GM23338 (cell line): ENCODE results near the gene KCNH5. TPM values are rescaled to one million over a fixed set of nuclear protein-coding genes. Genes with fewer than 3 reads are reported as not detected.
A peak's percentile ranks its signal among the peaks of the same experiment; 100 is the strongest.

Experiments used
- ATAC-seq: fragments of 200-7000 bp; cut with Tn5 transposase; 3 replicates; pipeline ENCODE4 v1.9.1; 2020
- DNase-seq: peaks from one replicate; pipeline ENCODE4 v3.0.0-alpha.2; 2015; ENCODE audit warnings: low spot score
- H2AFZ ChIP-seq: fragments of 200-600 bp; sonication (generic); 2 replicates; pipeline ENCODE4 v1.8.0; 2016; ENCODE audit warnings: antibody characterized with exemption, mild to moderate bottlenecking, moderate library complexity
- H3F3A ChIP-seq: fragments of 200-600 bp; sonication (generic); replicated peaks from 2 replicates; pipeline ENCODE4 v1.8.0; 2017; ENCODE audit warnings: antibody characterized with exemption, mixed run types, low read depth
- H3K27ac ChIP-seq: fragments of 200-600 bp; sonication (generic); 2 replicates; pipeline ENCODE4 v1.6.1; 2016; ENCODE audit warnings: low read depth
- H3K27me3 ChIP-seq: fragments of 200-600 bp; sonication (generic); 2 replicates; pipeline ENCODE4 v1.8.0; 2016; ENCODE audit warnings: mild to moderate bottlenecking, mixed run types, moderate library complexity; ENCODE audit not compliant: insufficient read depth
- H3K36me3 ChIP-seq: fragments of 200-600 bp; sonication (generic); 2 replicates; pipeline ENCODE4 v1.8.0; 2016; ENCODE audit warnings: mild to moderate bottlenecking; ENCODE audit not compliant: insufficient read depth
- H3K4me1 ChIP-seq: fragments of 200-600 bp; sonication (generic); 2 replicates; pipeline ENCODE4 v1.8.0; 2016; ENCODE audit warnings: mild to moderate bottlenecking, moderate library complexity; ENCODE audit not compliant: insufficient read depth
- H3K4me2 ChIP-seq: fragments of 200-600 bp; sonication (generic); 2 replicates; pipeline ENCODE4 v1.7.1; 2017; ENCODE audit warnings: mixed run types
- H3K4me3 ChIP-seq: fragments of 200-600 bp; sonication (generic); 2 replicates; pipeline ENCODE4 v1.6.1; 2016; ENCODE audit warnings: mixed run types
- H3K79me2 ChIP-seq: fragments of 200-600 bp; sonication (generic); replicated peaks from 2 replicates; pipeline ENCODE4 v1.8.0; 2017; ENCODE audit warnings: mild to moderate bottlenecking; ENCODE audit not compliant: insufficient read depth
- H3K9me2 ChIP-seq: fragments of 200-600 bp; sonication (generic); 2 replicates; pipeline ENCODE4 v1.8.0; 2017; ENCODE audit not compliant: insufficient read depth
- H4K20me1 ChIP-seq: fragments of 200-600 bp; sonication (generic); replicated peaks from 2 replicates; pipeline ENCODE4 v1.8.0; 2017; ENCODE audit warnings: mild to moderate bottlenecking; ENCODE audit not compliant: insufficient read depth
- H3K27ac Mint-ChIP-seq: 2 replicates; pipeline ENCODE4 v1.8.0; 2020; ENCODE audit warnings: inconsistent platforms, mild to moderate bottlenecking, moderate library complexity, mixed read lengths
- H3K27me3 Mint-ChIP-seq: 3 replicates; pipeline ENCODE4 v1.8.0; 2022; ENCODE audit warnings: low read depth, mild to moderate bottlenecking, moderate library complexity, mixed read lengths, inconsistent platforms; ENCODE audit not compliant: insufficient read depth, poor library complexity
- H3K36me3 Mint-ChIP-seq: 3 replicates; pipeline ENCODE4 v1.8.0; 2021; ENCODE audit warnings: low read depth, mild to moderate bottlenecking, inconsistent platforms, moderate library complexity, mixed read lengths
- H3K4me1 Mint-ChIP-seq: 3 replicates; pipeline ENCODE4 v1.8.0; 2020; ENCODE audit warnings: mild to moderate bottlenecking, inconsistent platforms, mixed read lengths
- H3K4me3 Mint-ChIP-seq: 3 replicates; pipeline ENCODE4 v1.8.0; 2021; ENCODE audit warnings: moderate library complexity, mild to moderate bottlenecking, inconsistent platforms, mixed read lengths
- H3K9me3 Mint-ChIP-seq: 3 replicates; pipeline ENCODE4 v1.8.0; 2020; ENCODE audit warnings: moderate library complexity, mild to moderate bottlenecking, inconsistent platforms, mixed read lengths
- EZH2 ChIP-seq: fragments of 200-600 bp; sonication (generic); IDR thresholded peaks from one replicate; pipeline ENCODE4 v1.8.0; 2017; ENCODE audit warnings: antibody characterized with exemption, mild to moderate bottlenecking, low read depth; ENCODE audit not compliant: unreplicated experiment
- EZH2phosphoT487 ChIP-seq: fragments of 200-600 bp; sonication (generic); IDR thresholded peaks from one replicate; pipeline ENCODE4 v1.8.1; 2018; ENCODE audit warnings: antibody characterized with exemption; ENCODE audit not compliant: unreplicated experiment
- JUNB ChIP-seq: IDR thresholded peaks from one replicate; pipeline ENCODE4 v1.6.1; 2016; ENCODE audit warnings: antibody characterized with exemption; ENCODE audit not compliant: unreplicated experiment
- NANOG ChIP-seq: IDR thresholded peaks from 2 replicates; pipeline ENCODE4 v1.6.1; 2016; ENCODE audit warnings: antibody characterized with exemption, borderline replicate concordance
- POLR2AphosphoS5 ChIP-seq: IDR thresholded peaks from 2 replicates; pipeline ENCODE4 v1.6.1; 2016; ENCODE audit warnings: antibody characterized with exemption, low read depth
- REST ChIP-seq: IDR thresholded peaks from one replicate; pipeline ENCODE4 v1.6.1; 2018; ENCODE audit warnings: antibody characterized with exemption; ENCODE audit not compliant: unreplicated experiment
- STAT1 ChIP-seq: IDR thresholded peaks from one replicate; pipeline ENCODE4 v1.6.1; 2016; ENCODE audit warnings: antibody characterized with exemption; ENCODE audit not compliant: unreplicated experiment
- ZNF331 ChIP-seq: fragments of 250-450 bp; sonication (Bioruptor Pico); IDR thresholded peaks from 2 replicates; pipeline ENCODE4 v1.5.0; 2020; ENCODE audit warnings: low read depth, mild to moderate bottlenecking, moderate library complexity
- ZNF462 ChIP-seq: fragments of 250-450 bp; sonication (Bioruptor Pico); IDR thresholded peaks from 2 replicates; pipeline ENCODE4 v1.5.0; 2020; ENCODE audit warnings: mild to moderate bottlenecking, moderate library complexity
- polyA plus RNA-seq: library from polyadenylated mRNA; unstranded; fragments of >200 nt; fragmentation: Nextera tagmentation; extraction: Ambion mirVana; gene quantifications from 2 replicates; pipeline ENCODE4 v1.2.1, GENCODE V29; 2016
- total RNA-seq: library from RNA; depleted of rRNA; stranded (reverse); fragments of >200 nt; shearing (Covaris generic); gene quantifications from 2 replicates; pipeline ENCODE4 v1.2.3, GENCODE V29; 2014

KCNH5 gene
- total and polyA plus RNA-seq, 2 experiments from 2014 or later: 0.71 to 0.83 TPM

GRCh38 chr14:62938778-62939177 is 106.5 kb downstream of the KCNH5 start:
- Histone ChIP-seq H3K9me2 (peaks cover 11% of the 10 kb centered on the region), H3K4me3 (no peak overlapping the region), H3K27me3 (no peaks in the 10 kb centered on the region), H3K4me2 (no peak overlapping the region), H3K4me1 (peaks cover 20% of the 10 kb centered on the region), H3K79me2 (no peaks in the 10 kb centered on the region), H3F3A (no peaks in the 10 kb centered on the region), H3K27ac (no peak overlapping the region), H3K36me3 (no peaks in the 10 kb centered on the region), H4K20me1 (no peaks in the 10 kb centered on the region), H2AFZ (no peak overlapping the region)
- Mint-ChIP-seq H3K36me3 (no peaks in the 10 kb centered on the region), H3K9me3 (no peaks in the 10 kb centered on the region), H3K27ac (no peak overlapping the region; the same call in 1 of the 2 replicates), H3K4me3 (no peak overlapping the region), H3K4me1 (no peaks in the 10 kb centered on the region; the same call in 1 of the 3 replicates), H3K27me3 (no peaks in the 10 kb centered on the region)
- DNase-seq: no peak
- TF ChIP-seq STAT1 (no peak), ZNF331 (no peak), EZH2 (no peak), ZNF462 (CRISPR knock-in tag) (no peak), POLR2AphosphoS5 (no peak), NANOG (no peak)
- no peak for ATAC-seq

GRCh38 chr14:62934439-62934838 is 110.8 kb downstream of the KCNH5 start:
- Histone ChIP-seq H3K27ac (no peak overlapping the region; the same call in 1 of the 2 replicates), H3K4me3 (no peak overlapping the region), H3K9me2 (peaks cover 4% of the 10 kb centered on the region; the same call in 1 of the 2 replicates), H3K36me3 (no peaks in the 10 kb centered on the region), H3K4me1 (peaks cover 23% of the 10 kb centered on the region), H2AFZ (peak overlapping the region; percentile 11; the same call in 1 of the 2 replicates), H3K4me2 (peak overlapping the region; percentile 44; the same call in 1 of the 2 replicates), H3F3A (no peaks in the 10 kb centered on the region), H4K20me1 (no peaks in the 10 kb centered on the region), H3K79me2 (no peaks in the 10 kb centered on the region), H3K27me3 (no peaks in the 10 kb centered on the region)
- no peaks in the 10 kb centered on the region; the same call in 1 of the 3 replicates for H3K4me1 Mint-ChIP-seq
- H3K36me3 Mint-ChIP-seq: no peaks in the 10 kb centered on the region
- TF ChIP-seq REST (no peak), EZH2phosphoT487 (no peak), JUNB (no peak), NANOG (no peak), ZNF331 (no peak)
- H3K9me3 Mint-ChIP-seq: no peaks in the 10 kb centered on the region
- no peaks in the 10 kb centered on the region for H3K27me3 Mint-ChIP-seq
- 0 out of 2 replicates have a peak overlapping the region, but pooled peaks have one; percentile 4 for H3K27ac Mint-ChIP-seq
- no peak overlapping the region for H3K4me3 Mint-ChIP-seq
- DNase-seq (no peak), ATAC-seq (peak; percentile 64)
